ENCODE data around the gene SIRT3.
"Not testable (repeated sequence)": the region's sequence is repeated elsewhere in the genome, so short reads cannot be mapped to it uniquely, and the experiment has no call there.

The SIRT3 gene

GRCh38 chr11:223026-223789 lies 12.9 kb downstream of the SIRT3 start:
- H3K4me3 ChIP-seq (ENCODE audit: low read depth, low read length): no peak overlapping the region
- DNase-seq (ENCODE audit: low read depth): no peak
- in situ Hi-C loops (cut with HindIII; ENCODE audit: low sequenced_read_pairs): no loop called here
- TF ChIP-seq CTCF (IDR thresholded peaks at IDR 0.05; ENCODE audit: low read depth, low read length, missing control alignments): no peak

- TF ChIP-seq CTCF (IDR thresholded peaks at IDR 0.05; ENCODE audit: low read depth, low read length, missing control alignments): no peak
- in situ Hi-C loops (cut with HindIII; ENCODE audit: low sequenced_read_pairs): no loop called here
- no peak overlapping the region for H3K4me3 ChIP-seq (ENCODE audit: low read depth, low read length)
- no peak for DNase-seq (ENCODE audit: low read depth)
These were observed 13.9 kb downstream of the SIRT3 start for GRCh38 chr11:221998-222789.

GRCh38 chr11:221539-221938 lies 14.6 kb downstream of the SIRT3 start:
- no peak overlapping the region for H3K4me3 ChIP-seq (ENCODE audit: low read depth, low read length)
- no peak for TF ChIP-seq CTCF (IDR thresholded peaks at IDR 0.05; ENCODE audit: low read depth, low read length, missing control alignments)
- DNase-seq (ENCODE audit: low read depth): no peak
- in situ Hi-C loops (cut with HindIII; ENCODE audit: low sequenced_read_pairs): no loop called here

GRCh38 chr11:220641-221215 lies 15.4 kb downstream of the SIRT3 start:
- H3K4me3 ChIP-seq (ENCODE audit: low read depth, low read length); DNase-seq (ENCODE audit: low read depth); in situ Hi-C loops (cut with HindIII; ENCODE audit: low sequenced_read_pairs): not testable (repeated sequence)

- no peak overlapping the region for H3K4me3 ChIP-seq (ENCODE audit: low read depth, low read length)
- TF ChIP-seq CTCF (IDR thresholded peaks at IDR 0.05; ENCODE audit: low read depth, low read length, missing control alignments): no peak
- in situ Hi-C loops (cut with HindIII; ENCODE audit: low sequenced_read_pairs): no loop called here
- DNase-seq (ENCODE audit: low read depth): no peak
These were observed 17.1 kb downstream of the SIRT3 start for GRCh38 chr11:218815-219593.

- H3K4me3 ChIP-seq (ENCODE audit: low read depth, low read length): no peak overlapping the region
- TF ChIP-seq CTCF (IDR thresholded peaks at IDR 0.05; ENCODE audit: low read depth, low read length, missing control alignments): no peak
- no peak for DNase-seq (ENCODE audit: low read depth)
- in situ Hi-C loops (cut with HindIII; ENCODE audit: low sequenced_read_pairs): no loop called here
These were observed 18.4 kb downstream of the SIRT3 start for GRCh38 chr11:217704-218103.
